Activated naive CD4-positive, alpha-beta T cell (primary cell): ENCODE data around the gene PRDM7.
"Not testable (repeated sequence)": the region's sequence is repeated elsewhere in the genome, so short reads cannot be mapped to it uniquely, and the experiment has no call there.

Experiments
- DNase-seq, 4 experiments: peaks; one replicate each; lab custom pipeline; 2025; lab: John Stamatoyannopoulos, UW

Gene PRDM7

GRCh38 chr16:90012991-90013745, 64.0 kb downstream of the PRDM7 start:
- no peak for DNase-seq

GRCh38 chr16:90011908-90012501, 65.1 kb downstream of the PRDM7 start:
- no peak for DNase-seq

- DNase-seq = no peak
These were observed 65.7 kb downstream of the PRDM7 start for GRCh38 chr16:90011508-90011819.

GRCh38 chr16:90010676-90011507, 66.2 kb downstream of the PRDM7 start:
- DNase-seq = no peak

GRCh38 chr16:90009172-90009899, 67.8 kb downstream of the PRDM7 start:
- no peak for DNase-seq

- peak in 2 of 4 experiments; percentile 26 to 50 for DNase-seq
These were observed 68.4 kb downstream of the PRDM7 start for GRCh38 chr16:90008708-90009145.

- not testable (repeated sequence) for DNase-seq
These were observed 69.4 kb downstream of the PRDM7 start for GRCh38 chr16:90007635-90008234.

GRCh38 chr16:90007015-90007414, 70.1 kb downstream of the PRDM7 start:
- no peak for DNase-seq
